K562 (cell line): ENCODE measurements around the gene SPATA2. TPM values are rescaled to one million over a fixed set of nuclear protein-coding genes. Genes with fewer than 3 reads are reported as not detected.

Experiments
- BHLHE40 ChIP-seq: IDR thresholded peaks from 2 replicates; pipeline ENCODE4 v1.6.1; 2011; ENCODE audit warnings: low read length, improper control_type of control experiment
- GABPA ChIP-seq: fragments of 200-800 bp; sonication (Bioruptor generic); conservative IDR thresholded peaks from 2 replicates; pipeline ENCODE4 v1.6.1; 2016; ENCODE audit warnings: low read depth, missing genetic modification characterization, missing compliant biosample characterization
- HMGXB4 ChIP-seq: sonication (generic); formaldehyde crosslinking; IDR thresholded peaks from 2 replicates; pipeline ENCODE4 v1.8.1; 2023; ENCODE audit warnings: mild to moderate bottlenecking, missing genetic modification reagents
- MGA ChIP-seq: fragments of 450-650 bp; IDR thresholded peaks from 2 replicates; pipeline ENCODE4 v1.6.1; 2016; ENCODE audit warnings: mild to moderate bottlenecking, moderate library complexity
- NCOA4 ChIP-seq: fragments of 450-650 bp; IDR thresholded peaks from 2 replicates; pipeline ENCODE4 v1.6.1; 2018; ENCODE audit warnings: mild to moderate bottlenecking; ENCODE audit not compliant: partially characterized antibody
- NEUROD1 ChIP-seq: fragments of 150-350 bp; IDR thresholded peaks from 2 replicates; pipeline ENCODE4 v1.6.1; 2014; ENCODE audit warnings: borderline replicate concordance, low read length, low read depth; ENCODE audit not compliant: partially characterized antibody
- polyA plus RNA-seq, 8 experiments: library from polyadenylated mRNA; depleted of rRNA in 4 of 8; stranded (reverse) in 5 of 8; unstranded in 3 of 8; fragments of >200 nt; fragmentation: Nextera tagmentation in 2 of 8; fragmentation: Illumina TruSeq in 1 of 8; extraction: Ambion mirVana in 2 of 8; extraction: Trizol in 1 of 8; gene quantifications; 2 replicates each; pipeline versions ENCODE4 v1.2.1 to v1.2.3, GENCODE V29; 2011 to 2014; ENCODE audit warnings: inconsistent platforms in 1 of 8, missing spikeins in 1 of 8
- total RNA-seq, 7 experiments: library from RNA; depleted of rRNA in 6 of 7; stranded (reverse); fragments of >200 nt in 6 of 7; fragmentation: Illumina TruSeq in 2 of 7; extraction: Trizol in 2 of 7; gene quantifications; 2 replicates each; pipeline versions ENCODE4 v1.2.1 to v1.2.3, GENCODE V29; 2011 to 2021; ENCODE audit warnings: low replicate concordance in 1 of 7
- TF ChIP-seq, protein P1 (sequence below): fragments of 200-800 bp; sonication (Bioruptor generic); IDR thresholded peaks from 2 replicates; pipeline ENCODE4 v1.6.1; 2017; ENCODE audit warnings: missing genetic modification characterization, missing compliant biosample characterization
- TF ChIP-seq, protein P2 (sequence below): sonication (generic); formaldehyde crosslinking; IDR thresholded peaks from 2 replicates; pipeline ENCODE4 v1.9.0; 2022; ENCODE audit warnings: mild to moderate bottlenecking, missing genetic modification reagents

The SPATA2 gene
- total and polyA plus RNA-seq, 9 of the 15 experiments (the other 6 are each of a cell fraction or from before 2014, with no cell fraction given), result 0.46 to 8.2 (median 2.7) TPM

- TF ChIP-seq MGA (peak; percentile 72), HMGXB4 (CRISPR knock-in tag) (0 out of 2 replicates have a peak, but pooled peaks have one; percentile 44), NCOA4 (no peak), BHLHE40 (peak; percentile 82), NEUROD1 (peak; percentile 97), GABPA (tag) (no peak; the same call in 1 of the 2 replicates)
- TF ChIP-seq, protein P1, sequence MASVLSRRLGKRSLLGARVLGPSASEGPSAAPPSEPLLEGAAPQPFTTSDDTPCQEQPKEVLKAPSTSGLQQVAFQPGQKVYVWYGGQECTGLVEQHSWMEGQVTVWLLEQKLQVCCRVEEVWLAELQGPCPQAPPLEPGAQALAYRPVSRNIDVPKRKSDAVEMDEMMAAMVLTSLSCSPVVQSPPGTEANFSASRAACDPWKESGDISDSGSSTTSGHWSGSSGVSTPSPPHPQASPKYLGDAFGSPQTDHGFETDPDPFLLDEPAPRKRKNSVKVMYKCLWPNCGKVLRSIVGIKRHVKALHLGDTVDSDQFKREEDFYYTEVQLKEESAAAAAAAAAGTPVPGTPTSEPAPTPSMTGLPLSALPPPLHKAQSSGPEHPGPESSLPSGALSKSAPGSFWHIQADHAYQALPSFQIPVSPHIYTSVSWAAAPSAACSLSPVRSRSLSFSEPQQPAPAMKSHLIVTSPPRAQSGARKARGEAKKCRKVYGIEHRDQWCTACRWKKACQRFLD (CRISPR knock-in tag), result 0 out of 2 replicates have a peak, but pooled peaks have one; percentile 17
- TF ChIP-seq, protein P2, sequence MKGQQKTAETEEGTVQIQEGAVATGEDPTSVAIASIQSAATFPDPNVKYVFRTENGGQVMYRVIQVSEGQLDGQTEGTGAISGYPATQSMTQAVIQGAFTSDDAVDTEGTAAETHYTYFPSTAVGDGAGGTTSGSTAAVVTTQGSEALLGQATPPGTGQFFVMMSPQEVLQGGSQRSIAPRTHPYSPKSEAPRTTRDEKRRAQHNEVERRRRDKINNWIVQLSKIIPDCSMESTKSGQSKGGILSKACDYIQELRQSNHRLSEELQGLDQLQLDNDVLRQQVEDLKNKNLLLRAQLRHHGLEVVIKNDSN (CRISPR knock-in tag), result peak; percentile 81
Measured at GRCh38 chr20:49936153-49937026, 21.1 kb upstream of the SPATA2 start, which contains the start of gene RNF114 (continued).
